ENCODE measurements around the gene PALLD.

DNA sequence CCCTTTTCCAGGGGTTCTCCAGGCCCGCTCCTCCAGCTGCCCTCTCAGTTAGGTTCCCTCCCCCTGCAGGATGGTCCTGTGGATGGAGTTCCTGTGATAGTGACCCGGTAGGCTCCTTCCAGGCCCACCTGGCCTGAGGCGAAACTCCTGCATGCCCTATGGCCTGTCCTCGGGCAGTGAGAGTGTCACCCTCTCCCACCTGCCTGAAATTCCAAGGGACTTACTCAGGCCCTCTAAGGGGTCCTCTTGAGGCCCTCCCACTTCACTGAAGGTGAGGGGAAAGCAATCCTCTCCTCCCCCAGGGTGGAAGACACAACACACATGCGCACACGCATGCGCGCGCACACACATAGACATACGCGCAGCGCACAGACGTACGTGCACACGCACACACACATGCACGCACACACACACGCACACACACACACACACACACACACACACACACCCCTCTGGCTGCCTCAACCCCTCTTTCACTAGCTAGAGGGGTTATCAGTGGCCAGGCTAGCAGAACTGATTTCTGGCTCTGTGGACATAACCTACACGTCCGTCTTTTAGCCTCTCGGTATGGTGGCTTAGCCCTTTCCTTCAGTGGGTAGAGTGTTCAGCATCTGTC is 297.3 kb downstream of the PALLD start:
- TF ChIP-seq, protein P1, sequence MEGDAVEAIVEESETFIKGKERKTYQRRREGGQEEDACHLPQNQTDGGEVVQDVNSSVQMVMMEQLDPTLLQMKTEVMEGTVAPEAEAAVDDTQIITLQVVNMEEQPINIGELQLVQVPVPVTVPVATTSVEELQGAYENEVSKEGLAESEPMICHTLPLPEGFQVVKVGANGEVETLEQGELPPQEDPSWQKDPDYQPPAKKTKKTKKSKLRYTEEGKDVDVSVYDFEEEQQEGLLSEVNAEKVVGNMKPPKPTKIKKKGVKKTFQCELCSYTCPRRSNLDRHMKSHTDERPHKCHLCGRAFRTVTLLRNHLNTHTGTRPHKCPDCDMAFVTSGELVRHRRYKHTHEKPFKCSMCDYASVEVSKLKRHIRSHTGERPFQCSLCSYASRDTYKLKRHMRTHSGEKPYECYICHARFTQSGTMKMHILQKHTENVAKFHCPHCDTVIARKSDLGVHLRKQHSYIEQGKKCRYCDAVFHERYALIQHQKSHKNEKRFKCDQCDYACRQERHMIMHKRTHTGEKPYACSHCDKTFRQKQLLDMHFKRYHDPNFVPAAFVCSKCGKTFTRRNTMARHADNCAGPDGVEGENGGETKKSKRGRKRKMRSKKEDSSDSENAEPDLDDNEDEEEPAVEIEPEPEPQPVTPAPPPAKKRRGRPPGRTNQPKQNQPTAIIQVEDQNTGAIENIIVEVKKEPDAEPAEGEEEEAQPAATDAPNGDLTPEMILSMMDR (IDR thresholded peaks at IDR 0.05; ENCODE audit: poor library complexity, severe bottlenecking) = no peak
- TF ChIP-seq SMC3 (conservative IDR thresholded peaks at IDR 0.05; ENCODE audit: poor library complexity) = no peak
